Muscle of back (tissue), 11 donors: Measurements from ENCODE around the gene NCKAP5. TPM values are rescaled to one million over a fixed set of nuclear protein-coding genes. Genes with fewer than 3 reads are reported as not detected.
"Not testable (repeated sequence)": the region's sequence is repeated elsewhere in the genome, so short reads cannot be mapped to it uniquely, and the experiment has no call there.

ENCODE experiments used
- DNase-seq, 3 donors: peaks; one replicate each; pipeline versions ENCODE4 v3.0.0 to v3.0.0-alpha.2; 2013
- polyA plus RNA-seq, 10 donors: library from polyadenylated mRNA; unstranded; fragments of 120-200 nt; gene quantifications; one replicate each; pipeline ENCODE4 v1.2.1, GENCODE V29; 2013; ENCODE audit not compliant: insufficient read length in 10 of 10

Gene NCKAP5
- polyA plus RNA-seq, 10 donors = 3.3 to 8.8 (median 6.7) TPM

DNA sequence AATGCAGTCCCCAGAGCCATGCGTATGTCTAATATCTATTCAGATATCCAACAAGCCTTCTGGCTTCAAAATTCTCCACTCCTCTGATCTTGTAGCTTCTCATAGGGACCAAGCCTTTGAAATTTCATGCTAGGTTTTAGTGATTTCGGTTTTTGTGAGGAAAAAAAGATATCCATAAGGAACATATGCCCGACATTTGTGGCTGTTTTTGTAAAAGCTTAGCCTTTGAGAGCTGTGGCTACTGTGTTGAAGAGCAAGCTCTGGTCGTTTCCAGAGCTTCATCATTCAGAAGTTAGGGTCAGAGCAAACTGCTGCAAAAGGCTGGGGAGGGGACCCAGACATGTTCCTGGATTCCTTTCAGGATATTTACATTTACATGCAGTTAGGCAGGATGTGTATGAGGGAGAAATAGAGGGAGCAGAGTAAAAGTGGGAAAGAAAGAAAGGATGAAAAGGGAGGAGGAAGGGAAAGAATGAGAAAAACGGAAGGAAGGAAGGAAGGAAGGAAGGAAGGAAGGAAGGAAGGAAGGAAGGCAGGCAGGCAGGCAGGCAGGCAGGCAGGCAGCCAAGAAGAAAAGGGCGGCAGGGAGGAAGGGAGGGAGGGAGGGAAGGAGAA lies 70.2 kb downstream of the NCKAP5 start:
- no peak for DNase-seq

DNA sequence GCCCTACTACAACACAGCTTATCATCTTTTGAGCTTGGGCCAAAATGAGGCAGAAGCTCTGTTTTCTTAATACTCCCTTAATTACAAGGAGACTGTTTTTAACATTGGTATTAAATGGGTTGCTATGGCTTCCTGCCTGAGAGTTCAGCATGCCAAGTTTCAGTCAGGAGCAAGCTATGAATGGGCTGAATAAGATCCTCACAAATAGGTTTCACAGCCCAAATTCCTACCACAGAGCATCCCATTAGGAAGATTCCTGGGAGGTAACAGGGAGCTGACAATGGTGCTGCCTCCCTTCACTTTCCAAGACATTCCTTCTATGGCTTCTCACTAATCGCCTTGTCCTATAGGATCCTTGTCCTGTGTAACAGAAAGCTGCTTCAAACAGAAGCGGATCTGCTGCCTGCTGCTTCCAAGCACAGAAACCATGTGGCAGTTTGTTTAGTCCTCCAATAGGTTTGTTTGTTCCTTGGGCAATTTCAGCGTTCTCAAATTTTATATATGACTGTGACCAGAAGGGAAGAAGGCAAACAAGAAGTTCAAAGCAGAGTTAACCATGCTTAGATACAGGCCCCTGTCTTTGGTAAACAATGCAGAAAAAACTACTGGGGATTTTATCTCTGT lies 70.9 kb downstream of the NCKAP5 start:
- DNase-seq = peak in 2 of 3 donors; percentile 22 to 53

DNA sequence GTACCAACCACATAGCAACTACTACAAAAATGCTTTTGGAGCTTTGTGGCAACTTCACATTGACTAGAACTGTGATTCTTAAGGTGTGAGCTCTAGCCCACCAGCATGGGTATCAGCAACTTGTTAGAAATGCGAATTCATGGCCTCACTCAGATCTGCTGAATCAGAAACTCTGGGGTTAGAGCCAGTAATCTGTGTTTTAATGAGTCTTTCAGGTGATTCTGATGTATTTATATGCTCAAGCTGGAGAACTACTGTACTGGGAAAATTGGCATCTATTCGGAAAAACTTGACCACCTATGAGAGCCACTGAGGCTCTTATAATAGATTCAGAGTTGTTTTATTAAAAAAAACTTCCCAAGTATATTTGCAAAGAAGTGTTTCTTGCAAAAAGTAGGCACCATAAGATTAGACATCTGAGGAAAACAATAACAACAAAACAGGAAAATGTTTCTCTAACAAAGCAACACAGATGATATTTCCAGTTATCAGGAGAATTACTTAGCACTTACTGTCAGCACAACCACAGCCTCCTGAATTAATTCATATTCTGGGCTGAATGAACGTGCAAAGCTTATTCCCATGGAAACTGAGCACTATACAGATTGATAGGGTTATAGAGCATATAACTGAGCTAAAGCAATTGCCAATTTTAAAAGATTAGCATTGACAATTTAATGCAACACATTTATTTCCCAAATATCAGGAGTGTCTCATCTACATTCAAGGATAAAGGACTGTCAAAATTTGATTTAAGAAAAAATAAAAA lies 71.6 kb downstream of the NCKAP5 start:
- DNase-seq = no peak

DNA sequence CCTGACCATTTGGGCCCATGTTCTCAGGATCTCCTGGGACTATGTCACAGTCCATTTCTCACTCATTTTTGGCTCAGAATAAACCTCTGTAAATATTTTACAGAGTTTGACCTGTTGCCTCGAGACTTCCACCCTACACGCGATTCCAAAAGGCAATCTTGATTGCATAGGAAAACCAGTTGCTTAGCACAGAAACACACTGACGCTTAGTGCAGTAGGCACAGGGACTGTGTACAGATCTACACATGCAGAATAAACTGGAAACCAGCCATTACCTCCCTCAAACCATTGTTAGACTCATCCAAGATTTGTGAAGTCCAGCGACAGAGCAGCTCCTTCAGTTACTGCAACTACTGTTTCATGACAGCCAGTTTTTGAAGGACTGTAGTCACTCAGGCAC lies 73.0 kb downstream of the NCKAP5 start:
- DNase-seq = peak in 1 of 3 donors; percentile 20

DNA sequence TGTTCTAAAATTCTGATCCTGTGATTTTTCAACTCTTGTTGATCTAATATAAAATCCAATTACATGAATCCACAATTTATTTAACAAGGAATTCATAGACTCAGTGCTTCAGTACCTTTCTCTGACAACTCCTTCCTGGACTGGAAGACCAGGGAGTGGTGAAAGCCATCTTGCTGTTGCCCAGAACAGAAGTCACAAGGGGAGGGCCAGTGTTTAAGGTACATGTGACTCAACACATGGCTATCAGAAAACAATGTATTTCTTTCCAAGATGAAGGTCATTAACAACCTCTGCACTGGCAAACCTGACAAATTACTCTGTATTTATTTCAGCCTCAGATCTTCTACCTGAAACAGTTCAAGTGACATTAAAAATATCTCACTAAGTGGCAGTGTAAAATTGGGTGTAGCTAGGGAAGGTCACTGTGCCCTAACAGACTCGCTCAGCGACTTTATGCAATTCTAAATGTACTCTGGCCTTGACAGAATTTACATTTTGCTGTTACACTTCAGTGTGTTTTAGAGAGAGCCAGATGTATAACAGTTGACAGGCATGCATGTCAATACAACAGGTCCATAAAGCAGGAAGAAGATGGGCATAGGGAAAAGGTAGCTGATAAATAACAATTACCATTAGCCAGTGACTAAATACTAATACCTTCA lies 75.4 kb downstream of the NCKAP5 start:
- no peak for DNase-seq

DNA sequence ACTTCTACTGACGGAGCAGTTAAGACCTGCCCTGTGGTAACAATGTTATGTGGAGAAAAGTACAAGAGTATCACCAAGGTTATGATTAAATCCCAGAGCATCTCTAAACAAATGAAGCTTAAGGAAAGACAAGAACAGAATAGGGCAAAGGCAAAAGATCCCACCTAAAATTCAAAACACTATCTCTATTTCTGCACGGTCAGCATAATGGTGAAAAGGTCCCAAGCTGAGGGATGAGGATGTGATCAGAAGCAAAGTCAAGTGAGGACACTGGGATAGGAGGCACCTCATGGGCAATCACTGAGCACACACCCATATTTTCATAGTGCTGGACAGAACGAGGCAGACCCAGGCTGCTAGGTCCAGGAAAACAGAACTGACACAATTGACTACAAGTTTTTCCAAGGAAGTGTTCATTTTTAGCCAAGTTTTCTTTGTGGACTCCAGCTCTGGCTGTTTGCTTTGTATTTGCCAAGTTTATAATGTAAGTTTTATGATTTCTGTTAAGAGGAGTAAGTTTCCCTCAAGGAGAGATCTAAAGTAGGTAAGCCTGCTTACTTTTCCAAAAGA lies 77.8 kb downstream of the NCKAP5 start:
- DNase-seq = peak; percentile 47 to 81 (median 67)

DNA sequence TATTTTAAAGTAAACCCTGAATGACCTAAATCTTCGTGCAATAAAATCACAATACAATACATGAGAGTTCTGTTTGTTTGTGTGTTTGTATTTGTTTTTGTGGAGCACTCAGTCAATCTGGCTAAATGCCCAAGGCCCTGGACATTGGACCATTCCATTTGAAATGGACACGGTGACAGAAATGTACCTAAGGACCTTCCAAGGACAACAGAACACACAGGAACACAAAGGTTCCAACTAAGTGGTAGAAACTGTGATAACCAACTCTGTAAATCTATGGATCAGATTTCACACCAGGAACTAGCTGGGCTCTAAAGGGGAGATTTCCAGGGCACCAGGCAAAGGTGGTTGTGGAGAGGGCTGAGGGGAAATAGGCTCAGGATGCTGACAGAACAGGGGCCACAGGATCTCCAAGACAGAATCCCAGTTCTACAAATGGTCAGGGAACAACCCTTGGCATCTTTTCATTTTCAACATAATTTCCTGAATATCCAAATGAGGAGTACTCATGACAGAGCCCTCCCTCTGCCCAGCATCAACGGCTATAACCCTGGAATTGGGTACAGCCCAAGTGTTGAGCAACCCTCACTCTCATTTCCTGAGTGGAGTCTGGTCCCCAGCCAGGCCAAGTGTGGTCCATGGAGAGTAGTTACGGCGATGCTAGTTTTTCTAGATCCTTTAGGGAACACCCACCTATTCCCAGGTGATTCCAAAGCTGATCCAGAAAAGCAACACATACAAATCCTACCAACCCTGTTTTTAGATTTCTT lies 78.4 kb downstream of the NCKAP5 start:
- no peak for DNase-seq

DNA sequence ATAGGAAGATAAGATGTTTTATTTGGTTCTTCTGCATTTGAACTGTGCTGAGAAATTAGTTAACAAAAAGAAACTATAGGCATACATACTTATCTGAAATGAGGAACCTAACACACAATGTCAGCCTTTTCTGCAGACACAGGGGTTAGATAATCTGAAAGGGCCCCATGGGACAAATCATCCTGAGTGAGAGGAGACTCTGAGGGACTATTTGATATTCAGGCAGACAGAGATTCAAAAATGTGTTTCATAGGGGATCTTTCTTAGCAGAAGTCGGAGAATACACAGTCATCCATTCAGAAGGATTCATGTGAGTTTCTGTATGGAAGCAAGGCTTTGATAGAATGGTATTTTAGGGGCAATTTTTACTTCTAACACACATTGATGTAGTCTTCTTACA lies 79.1 kb downstream of the NCKAP5 start:
- no peak for DNase-seq

DNA sequence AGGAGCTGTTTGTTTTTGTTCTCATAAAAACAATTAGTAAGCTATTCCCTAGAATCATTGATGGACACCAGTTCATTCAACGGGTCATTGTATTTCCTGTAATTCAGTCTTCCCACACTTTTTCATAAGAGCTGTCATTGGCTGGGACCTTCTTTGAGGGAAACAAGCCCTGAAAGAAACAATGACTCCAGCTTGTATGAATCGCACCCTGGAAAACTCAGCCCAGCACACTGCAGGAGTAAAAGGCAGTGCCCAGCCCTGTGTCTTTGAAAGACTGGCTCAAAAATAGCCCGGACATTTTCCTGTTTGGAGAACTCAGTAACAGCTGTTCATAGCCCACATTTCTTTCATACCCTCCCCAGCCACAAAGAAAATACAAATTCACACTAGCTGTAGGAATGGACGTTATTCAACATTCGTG lies 81.5 kb downstream of the NCKAP5 start:
- peak in 2 of 3 donors; percentile 21 to 25 for DNase-seq

DNA sequence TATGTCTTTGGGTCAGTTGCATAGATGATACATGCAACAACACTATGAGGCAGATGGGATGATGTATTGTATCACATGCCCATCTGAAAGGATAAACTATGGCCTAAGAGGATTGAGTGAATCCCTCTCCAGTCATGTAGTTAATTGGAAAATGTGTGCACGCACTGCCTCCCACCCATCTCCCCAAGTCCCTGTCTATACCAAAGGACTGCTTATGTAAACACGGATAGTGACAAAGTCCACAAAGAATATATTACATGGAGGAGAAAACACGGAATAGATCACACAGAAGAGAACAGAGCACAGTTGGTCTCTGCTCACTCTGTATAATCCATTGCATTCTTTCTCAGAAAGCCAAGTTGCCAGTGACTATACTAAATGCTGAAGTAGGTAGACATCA lies 82.4 kb downstream of the NCKAP5 start:
- no peak for DNase-seq

DNA sequence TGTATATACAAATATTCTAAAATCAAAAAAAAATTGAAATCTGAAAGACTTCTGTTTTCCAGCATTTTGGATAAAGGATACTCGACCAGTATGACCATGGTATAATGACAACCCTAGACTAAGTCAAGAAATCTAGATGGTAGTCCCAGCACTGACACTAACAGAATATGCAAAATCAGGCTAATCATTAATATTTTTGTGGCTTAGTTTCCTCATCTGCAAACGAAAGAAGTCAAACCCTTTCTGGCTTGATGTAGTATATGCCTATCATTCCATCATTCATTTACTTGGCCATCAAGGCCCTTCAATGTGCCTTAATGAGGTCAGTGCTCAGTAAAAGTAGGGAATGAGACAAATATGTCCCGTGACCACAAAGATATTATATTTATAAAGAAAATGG lies 83.5 kb downstream of the NCKAP5 start:
- peak in 1 of 3 donors; percentile 15 for DNase-seq

DNA sequence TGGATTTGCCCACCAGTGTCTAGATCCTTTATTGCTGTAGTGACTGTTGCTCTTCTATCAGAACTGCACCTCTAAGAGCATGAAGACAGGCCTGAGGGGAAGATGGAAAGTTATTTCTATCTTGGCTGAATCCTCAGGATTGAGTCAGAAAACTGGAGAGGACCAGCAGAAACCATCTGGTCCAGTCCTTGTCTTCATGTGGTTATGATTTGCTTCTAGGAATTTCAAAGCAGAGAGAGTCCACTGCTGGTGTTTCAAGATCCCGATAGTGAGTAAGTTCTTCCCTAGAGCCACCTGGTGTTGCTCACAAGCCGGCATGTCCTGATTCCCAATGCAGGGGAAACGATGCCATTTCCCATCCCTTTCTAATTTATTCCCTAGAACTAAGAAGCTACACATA lies 84.2 kb downstream of the NCKAP5 start:
- peak; percentile 82 to 92 (median 82) for DNase-seq

DNA sequence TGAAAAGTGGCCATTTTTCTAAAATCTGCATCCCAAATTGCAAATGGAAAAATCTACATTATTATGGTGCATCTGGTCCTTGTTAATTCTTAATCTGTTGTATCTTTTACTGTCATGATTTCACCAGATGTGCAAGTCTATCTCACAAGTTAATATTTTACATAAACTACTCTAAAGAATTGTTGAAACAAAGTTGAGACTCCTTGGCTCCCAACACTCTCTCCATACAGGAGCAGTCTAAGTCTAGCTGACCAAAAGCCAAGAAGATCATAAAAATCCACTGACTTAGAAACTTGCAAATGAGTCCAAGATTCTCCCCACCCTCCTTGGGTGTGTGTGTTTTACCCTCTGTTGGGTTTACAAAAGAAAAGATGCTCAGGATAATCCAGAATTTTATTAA lies 85.1 kb downstream of the NCKAP5 start:
- peak; percentile 83 to 93 (median 84) for DNase-seq

DNA sequence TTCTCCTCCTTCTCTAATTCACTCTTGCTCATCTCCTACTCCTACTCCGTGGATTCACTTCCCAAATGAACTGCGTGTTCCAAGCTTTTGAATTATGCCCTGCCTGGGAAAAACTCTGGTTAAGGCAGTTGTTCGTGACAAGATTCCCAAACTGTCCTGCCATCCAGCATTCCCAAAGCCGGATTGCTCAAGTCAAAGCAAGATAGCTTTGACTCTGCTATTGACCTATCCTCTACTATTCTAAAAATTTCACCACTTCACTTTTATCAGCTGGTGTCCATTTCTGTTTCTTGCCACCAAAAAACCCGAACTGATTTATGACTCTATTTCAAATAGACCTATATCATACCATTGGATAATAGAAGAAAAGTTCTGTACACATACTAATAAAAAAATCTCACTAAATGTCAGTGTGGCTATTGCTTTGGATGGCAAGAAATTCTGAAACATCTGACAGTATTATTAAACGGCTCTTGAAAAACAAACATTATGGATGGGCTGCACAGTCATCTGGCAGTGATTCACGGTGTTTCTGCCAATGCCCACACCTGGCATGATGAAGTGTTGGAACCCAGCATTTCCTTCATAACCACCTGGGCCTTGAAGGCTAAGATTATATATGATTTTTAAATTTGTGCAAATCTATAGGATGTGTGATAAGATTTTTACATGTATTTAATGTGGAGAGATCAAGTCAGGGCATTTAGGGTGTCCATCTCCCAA lies 87.4 kb downstream of the NCKAP5 start:
- DNase-seq = no peak

DNA sequence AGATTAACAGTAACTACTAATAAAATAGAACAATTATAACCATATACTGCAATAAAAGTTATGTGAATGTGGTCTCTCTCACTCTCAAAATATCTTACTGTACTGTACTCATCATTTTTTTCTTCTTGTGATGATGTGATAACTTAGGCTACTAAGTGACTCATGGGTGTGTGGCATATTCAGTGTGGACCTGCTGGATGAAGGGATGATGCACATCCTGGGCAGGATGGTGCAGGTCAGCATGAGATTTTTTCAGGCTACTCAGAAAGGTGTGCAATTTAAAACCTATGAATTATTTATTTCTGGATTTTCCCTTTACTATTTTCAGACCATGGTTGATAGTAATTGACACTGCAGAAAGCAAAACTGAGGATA lies 90.7 kb downstream of the NCKAP5 start:
- DNase-seq = no peak

DNA sequence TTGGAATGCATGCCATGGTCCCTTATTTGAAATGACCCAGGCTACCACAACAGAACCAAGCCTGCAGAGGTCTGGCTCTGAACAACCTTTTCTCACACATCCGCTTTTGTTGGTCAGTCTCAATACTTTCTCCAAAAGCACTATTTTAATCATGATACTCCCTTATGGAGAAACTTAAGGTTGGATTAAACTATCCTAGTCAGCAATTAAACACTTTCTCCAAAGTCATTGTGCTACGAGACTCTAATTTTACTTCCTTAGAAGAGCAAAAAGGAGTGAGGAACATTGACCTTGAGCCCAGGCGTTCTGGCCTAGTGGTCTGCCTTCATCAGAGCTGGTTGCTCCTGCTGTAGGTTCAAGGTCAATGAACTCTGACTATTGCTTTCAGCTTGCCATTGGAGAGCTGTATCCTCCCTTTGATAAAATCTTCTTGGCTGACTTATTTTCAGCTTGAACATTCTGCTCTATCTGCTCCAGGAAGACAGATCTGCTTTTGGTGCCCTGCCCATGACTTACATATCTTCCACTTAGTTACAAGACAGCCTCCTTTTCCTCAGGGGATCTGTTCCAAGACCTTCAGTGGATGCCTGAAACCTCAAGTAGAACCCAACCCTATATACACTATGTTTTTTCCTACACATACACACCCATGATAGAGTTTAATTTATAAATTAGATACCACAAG lies 91.2 kb downstream of the NCKAP5 start:
- peak in 1 of 3 donors; percentile 52 for DNase-seq

DNA sequence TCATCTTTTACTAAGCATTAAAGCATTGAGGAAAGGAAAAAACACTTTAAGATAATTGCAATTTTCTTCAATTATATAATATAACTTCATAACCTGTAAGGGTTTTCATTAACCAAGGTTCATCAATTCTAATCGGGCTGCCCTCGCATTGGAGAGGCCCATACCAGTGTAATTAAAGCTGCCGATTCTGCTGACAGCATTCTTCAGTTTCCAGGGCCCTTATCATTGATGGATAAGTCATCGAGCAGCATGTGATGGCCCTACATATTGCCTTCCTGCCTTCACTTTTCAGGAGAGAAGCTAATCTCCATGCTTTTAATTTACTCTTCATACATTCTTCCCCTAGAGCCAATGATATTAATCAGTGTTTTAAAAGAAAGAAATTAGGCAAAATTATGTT lies 92.0 kb downstream of the NCKAP5 start:
- no peak for DNase-seq

DNA sequence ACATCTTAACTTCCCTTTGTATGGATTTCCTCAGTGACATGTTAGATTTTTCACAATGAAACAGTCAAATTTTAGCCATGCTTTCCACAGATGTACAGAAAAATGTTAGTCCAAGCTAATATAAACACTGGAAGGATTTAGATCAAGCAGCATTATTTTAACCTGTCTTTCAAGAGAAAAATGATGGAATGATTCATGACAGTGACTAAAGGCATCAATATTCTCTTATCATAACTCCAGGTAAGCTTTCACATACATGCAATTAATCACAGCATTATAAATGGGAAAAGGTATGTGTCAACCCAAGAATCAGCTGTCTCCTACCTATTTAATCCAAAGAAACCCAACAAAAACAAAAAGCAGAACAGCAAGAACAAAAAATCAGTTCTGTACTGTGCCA lies 92.7 kb downstream of the NCKAP5 start:
- no peak for DNase-seq

DNA sequence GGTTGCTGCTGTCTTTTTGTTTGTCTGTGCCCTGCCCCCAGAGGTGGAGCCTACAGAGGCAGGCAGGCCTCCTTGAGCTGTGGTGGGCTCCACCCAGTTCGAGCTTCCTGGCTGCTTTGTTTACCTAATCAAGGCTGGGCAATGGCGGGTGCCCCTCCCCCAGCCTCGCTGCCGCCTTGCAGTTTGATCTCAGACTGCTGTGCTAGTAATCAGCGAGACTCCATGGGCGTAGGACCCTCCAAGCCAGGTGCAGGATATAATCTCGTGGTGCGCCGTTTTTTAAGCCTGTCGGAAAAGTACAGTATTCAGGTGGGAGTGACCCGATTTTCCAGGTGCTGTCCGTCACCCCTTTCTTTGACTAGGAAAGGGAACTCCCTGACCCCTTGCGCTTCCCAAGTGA lies 97.8 kb downstream of the NCKAP5 start:
- not testable (repeated sequence) for DNase-seq

DNA sequence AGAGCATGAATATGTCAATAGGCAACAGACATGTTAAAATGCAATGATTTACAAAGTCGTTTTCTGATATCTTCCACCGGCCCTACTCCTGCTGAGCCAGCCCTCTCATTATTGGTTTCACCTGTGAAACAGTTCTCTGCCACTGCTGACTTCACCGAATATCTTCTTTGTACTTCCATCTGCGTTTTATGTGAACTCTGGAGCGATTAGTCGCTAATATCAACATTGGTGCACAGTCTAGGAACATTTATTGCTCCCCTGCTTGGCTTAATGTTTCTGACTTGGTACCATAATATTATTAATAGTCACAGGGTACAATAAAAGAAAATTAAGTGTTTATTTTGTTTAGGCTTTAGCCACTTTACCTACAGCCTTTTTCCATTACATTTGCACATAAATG lies 105.5 kb downstream of the NCKAP5 start:
- DNase-seq = no peak
